Gastroesophageal sphincter (tissue), 3 donors: ENCODE measurements around the gene BLOC1S4.

ENCODE experiments used
- CTCF ChIP-seq, 4 experiments: fragments of 200-600 bp in 2 of 4; fragments of 450-650 bp in 2 of 4; sonication (generic) in 1 of 4; IDR thresholded peaks; one replicate each; pipeline ENCODE4 v1.5.1; 2017 to 2019; ENCODE audit warnings: antibody characterized with exemption in 4 of 4, mild to moderate bottlenecking in 2 of 4, moderate library complexity in 2 of 4
- POLR2A ChIP-seq, 2 donors: fragments of 450-650 bp; IDR thresholded peaks; one replicate each; pipeline ENCODE4 v1.6.1; 2017; ENCODE audit warnings: antibody characterized with exemption in 2 of 2, mild to moderate bottlenecking in 2 of 2, moderate library complexity in 1 of 2
- POLR2AphosphoS5 ChIP-seq: sonication (generic); formaldehyde crosslinking; IDR thresholded peaks from one replicate; pipeline ENCODE4 v1.6.1; 2017; ENCODE audit warnings: antibody characterized with exemption

DNA sequence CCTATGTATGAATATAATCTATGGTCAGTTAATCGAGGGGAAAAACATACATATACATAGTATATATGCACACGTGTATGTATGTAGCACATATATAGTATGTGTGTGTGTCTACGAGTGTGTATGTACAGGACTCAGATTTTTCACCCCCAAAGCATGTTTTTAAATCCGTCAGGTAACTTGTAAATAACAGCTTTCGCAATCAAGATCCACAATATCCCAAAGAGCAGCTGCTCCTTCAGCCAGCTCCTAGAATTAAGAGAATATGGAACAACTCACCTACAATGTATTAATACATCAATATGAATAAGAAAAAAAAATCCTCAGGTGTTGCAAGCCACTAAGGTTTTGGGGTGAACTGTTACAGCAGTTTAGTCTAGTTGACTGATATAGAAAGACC, 9.8 kb upstream of the BLOC1S4 start:
- no peak for TF ChIP-seq CTCF (IDR thresholded peaks at IDR 0.05)
- no peak for TF ChIP-seq POLR2A (IDR thresholded peaks at IDR 0.05)
- no peak for TF ChIP-seq POLR2AphosphoS5
